Peyer's patch (tissue), 4 donors: ENCODE measurements around the gene GCKR.

Experiments
- CTCF ChIP-seq, 6 experiments: fragments of 450-650 bp in 4 of 6; fragments of 200-600 bp in 2 of 6; sonication (generic) in 1 of 6; IDR thresholded peaks; one replicate each; pipeline ENCODE4 v1.5.1; 2017 to 2019; ENCODE audit warnings: antibody characterized with exemption in 6 of 6, mild to moderate bottlenecking in 3 of 6, moderate library complexity in 1 of 6
- POLR2A ChIP-seq, 2 donors: fragments of 450-650 bp; IDR thresholded peaks; one replicate each; pipeline ENCODE4 v1.5.1; 2017; ENCODE audit warnings: antibody characterized with exemption in 2 of 2, mild to moderate bottlenecking in 2 of 2, moderate library complexity in 2 of 2

- TF ChIP-seq CTCF (IDR thresholded peaks at IDR 0.05) (no peak), POLR2A (IDR thresholded peaks at IDR 0.05) (no peak)
Measured at GRCh38 chr2:27485496-27485895, 11.1 kb upstream of the GCKR start.
